ENCODE data around the gene MARK3.
"Not testable (repeated sequence)": the region's sequence is repeated elsewhere in the genome, so short reads cannot be mapped to it uniquely, and the experiment has no call there.

MARK3 gene

GRCh38 chr14:103509864-103510723, 124.9 kb downstream of the MARK3 start:
- no peak for DNase-seq (ENCODE audit: low read depth)
- H3K4me3 ChIP-seq (ENCODE audit: low read length), result no peak overlapping the region
- TF ChIP-seq CTCF (IDR thresholded peaks at IDR 0.05; ENCODE audit: insufficient read depth, low read depth, low read length, missing control alignments), result no peak

- peak; percentile 26 for TF ChIP-seq CTCF (IDR thresholded peaks at IDR 0.05; ENCODE audit: insufficient read depth, low read depth, low read length, missing control alignments)
Measured at GRCh38 chr14:103510724-103511693, 125.8 kb downstream of the MARK3 start.

DNA sequence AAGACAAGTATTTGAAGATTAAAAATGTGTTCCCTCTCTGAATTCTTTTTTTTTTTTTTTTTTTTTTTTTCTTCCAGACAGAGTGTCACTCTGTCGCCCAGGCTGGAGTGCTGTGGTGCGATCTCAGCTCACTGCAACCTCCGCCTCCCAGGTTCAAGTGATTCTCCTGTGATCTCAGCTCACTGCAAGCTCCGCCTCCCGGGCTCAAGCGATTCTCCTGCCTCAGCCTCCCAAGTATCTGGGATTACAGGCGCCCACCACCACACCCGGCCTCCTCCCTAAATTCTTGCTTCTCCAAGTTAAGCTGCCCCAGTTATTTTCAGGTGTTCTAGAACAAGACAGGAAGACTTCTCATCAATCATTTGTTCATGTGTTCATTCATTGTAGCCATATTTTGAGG, 127.0 kb downstream of the MARK3 start:
- not testable (repeated sequence) for H3K4me3 ChIP-seq (ENCODE audit: low read length); DNase-seq (ENCODE audit: low read depth)

More at GRCh38 chr14:103510724-103511693, 125.8 kb downstream of the MARK3 start:
- DNase-seq (ENCODE audit: low read depth), result no peak
- H3K4me3 ChIP-seq (ENCODE audit: low read length), result no peak overlapping the region

- no peak for TF ChIP-seq CTCF (IDR thresholded peaks at IDR 0.05; ENCODE audit: insufficient read depth, low read depth, low read length, missing control alignments)
- peak; percentile 99 for DNase-seq (ENCODE audit: low read depth)
- H3K4me3 ChIP-seq (ENCODE audit: low read length), result no peak overlapping the region
Measured at GRCh38 chr14:103512701-103513611, 127.7 kb downstream of the MARK3 start.

DNA sequence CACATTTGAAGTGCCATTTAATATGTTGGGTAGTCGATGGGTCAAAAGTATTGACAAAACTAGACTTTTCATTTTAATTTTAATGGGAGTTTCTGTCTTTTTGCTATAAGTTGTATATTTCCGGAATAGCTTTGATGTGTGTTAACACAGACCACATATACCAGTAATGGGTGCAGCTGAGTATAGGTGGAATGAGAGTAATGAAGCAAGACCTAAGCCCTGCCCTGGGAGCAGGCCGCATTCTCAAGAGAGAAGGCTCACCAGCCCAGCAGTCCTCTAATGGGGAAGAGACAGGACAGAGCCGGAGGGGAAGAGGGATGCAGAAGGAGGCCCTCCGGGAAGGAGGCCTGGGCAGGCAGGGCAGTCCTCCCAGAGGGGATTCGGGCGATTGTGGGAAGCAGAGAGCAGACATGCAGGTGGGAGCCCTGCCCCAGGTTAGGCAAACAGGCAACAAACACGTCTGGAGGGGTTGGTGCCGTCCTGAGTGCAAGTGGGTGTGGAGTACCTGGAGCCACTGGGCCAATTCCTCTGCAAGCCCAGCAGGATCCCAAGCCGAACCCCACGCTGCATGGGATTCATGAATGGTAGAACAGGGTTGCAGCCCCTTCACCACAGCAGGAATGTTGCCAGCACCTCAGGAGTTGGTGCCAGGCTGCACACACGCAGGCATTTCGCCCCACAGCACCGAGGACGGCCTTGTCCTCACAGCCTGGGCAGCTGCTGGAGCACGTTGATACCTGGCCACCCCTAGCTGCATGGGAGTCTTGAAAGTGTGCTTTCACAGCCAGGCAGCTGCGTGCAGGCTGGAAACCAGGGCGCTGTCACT, 129.6 kb downstream of the MARK3 start:
- H3K4me3 ChIP-seq (ENCODE audit: low read length), result no peak overlapping the region
- no peak for TF ChIP-seq CTCF (IDR thresholded peaks at IDR 0.05; ENCODE audit: insufficient read depth, low read depth, low read length, missing control alignments)
- DNase-seq (ENCODE audit: low read depth), result no peak

- DNase-seq (ENCODE audit: low read depth), result no peak
- no peak overlapping the region for H3K4me3 ChIP-seq (ENCODE audit: low read length)
- no peak for TF ChIP-seq CTCF (IDR thresholded peaks at IDR 0.05; ENCODE audit: insufficient read depth, low read depth, low read length, missing control alignments)
Measured at GRCh38 chr14:103516426-103517173, 131.4 kb downstream of the MARK3 start.

Measured in epithelial cell of esophagus (primary cell).